Osteoblast (primary cell): ENCODE measurements around the gene BMPR1B. TPM values are rescaled to one million over a fixed set of nuclear protein-coding genes. Genes with fewer than 3 reads are reported as not detected.

Experiments
- DNase-seq: peaks from one replicate; pipeline ENCODE4 v3.0.0; 2011; ENCODE audit warnings: low spot score, mixed read lengths; ENCODE audit not compliant: insufficient read length; ENCODE audit errors: missing footprints
- H2AFZ ChIP-seq: 2 replicates; pipeline ENCODE4 v1.6.0; 2011; ENCODE audit warnings: mild to moderate bottlenecking, low read length
- H3K27ac ChIP-seq: 2 replicates; pipeline ENCODE4 v1.5.1; 2011; ENCODE audit warnings: mild to moderate bottlenecking, low read depth, low read length, moderate library complexity
- H3K27me3 ChIP-seq: 2 replicates; pipeline ENCODE4 v1.6.0; 2012; ENCODE audit warnings: mild to moderate bottlenecking, control low read depth, inconsistent platforms, low read length, moderate library complexity; ENCODE audit not compliant: insufficient read depth
- H3K36me3 ChIP-seq: 2 replicates; pipeline ENCODE4 v1.5.1; 2011; ENCODE audit warnings: mild to moderate bottlenecking, low read length, control low read depth, moderate library complexity; ENCODE audit not compliant: insufficient read depth
- H3K4me1 ChIP-seq: 2 replicates; pipeline ENCODE4 v1.5.1; 2011; ENCODE audit warnings: mild to moderate bottlenecking, low read length, control low read depth, moderate library complexity; ENCODE audit not compliant: insufficient read depth
- H3K4me2 ChIP-seq: 2 replicates; pipeline ENCODE4 v1.6.0; 2011; ENCODE audit warnings: mild to moderate bottlenecking, low read length; ENCODE audit not compliant: insufficient read depth
- H3K4me3 ChIP-seq: fragments of 200-600 bp; sonication (generic); 3 replicates; pipeline ENCODE4 v1.5.1; 2012; ENCODE audit warnings: mild to moderate bottlenecking, low read length, inconsistent platforms; ENCODE audit not compliant: insufficient read depth
- H3K79me2 ChIP-seq: 2 replicates; pipeline ENCODE4 v1.6.0; 2012; ENCODE audit warnings: mild to moderate bottlenecking, low read length, control low read depth, inconsistent platforms; ENCODE audit not compliant: insufficient read depth
- H3K9me3 ChIP-seq: 2 replicates; pipeline ENCODE4 v1.5.1; 2011; ENCODE audit warnings: low read depth, low read length, control low read depth
- H4K20me1 ChIP-seq: 2 replicates; pipeline ENCODE4 v1.6.0; 2012; ENCODE audit warnings: mild to moderate bottlenecking, low read length, control low read depth; ENCODE audit not compliant: insufficient read depth
- CTCF ChIP-seq: IDR thresholded peaks from 2 replicates; pipeline ENCODE4 v1.5.1; 2011; ENCODE audit warnings: mild to moderate bottlenecking, low read depth, low read length, moderate library complexity; ENCODE audit errors: extremely low read depth
- total RNA-seq: library from RNA; depleted of rRNA; stranded (reverse); fragments of >200 nt; gene quantifications from 2 replicates; pipeline ENCODE4 v1.2.3, GENCODE V29; 2012

BMPR1B gene
- total RNA-seq, 1 donor = 2.5 TPM

- Histone ChIP-seq H2AFZ (no peak overlapping the region), H3K4me2 (no peak overlapping the region), H4K20me1 (no peaks in the 10 kb centered on the region), H3K79me2 (no peaks in the 10 kb centered on the region), H3K4me1 (no peaks in the 10 kb centered on the region), H3K9me3 (no peaks in the 10 kb centered on the region), H3K4me3 (no peak overlapping the region), H3K36me3 (no peaks in the 10 kb centered on the region), H3K27me3 (no peaks in the 10 kb centered on the region), H3K27ac (no peak overlapping the region)
- DNase-seq = no peak
- no peak for TF ChIP-seq CTCF
Measured at GRCh38 chr4:94897023-94897422, 139.3 kb downstream of the BMPR1B start.

- no peak overlapping the region for H2AFZ ChIP-seq
- H3K4me1 ChIP-seq = no peaks in the 10 kb centered on the region
- no peak for DNase-seq
- H3K79me2 ChIP-seq = no peaks in the 10 kb centered on the region
- no peak overlapping the region for H3K27ac ChIP-seq
- H4K20me1 ChIP-seq = no peaks in the 10 kb centered on the region
- H3K36me3 ChIP-seq = no peaks in the 10 kb centered on the region
- no peak for TF ChIP-seq CTCF
- H3K9me3 ChIP-seq = no peaks in the 10 kb centered on the region
- no peak overlapping the region for H3K4me2 ChIP-seq
- H3K4me3 ChIP-seq = no peak overlapping the region
- no peaks in the 10 kb centered on the region for H3K27me3 ChIP-seq
Measured at GRCh38 chr4:94905511-94905910, 147.8 kb downstream of the BMPR1B start.

- Histone ChIP-seq H3K4me3 (no peak overlapping the region), H3K4me1 (no peaks in the 10 kb centered on the region), H3K27ac (no peak overlapping the region), H3K36me3 (no peaks in the 10 kb centered on the region), H3K79me2 (no peaks in the 10 kb centered on the region), H3K9me3 (no peaks in the 10 kb centered on the region), H3K27me3 (no peaks in the 10 kb centered on the region), H3K4me2 (no peak overlapping the region), H4K20me1 (no peaks in the 10 kb centered on the region), H2AFZ (no peak overlapping the region)
- no peak for TF ChIP-seq CTCF
- no peak for DNase-seq
Measured at GRCh38 chr4:94909645-94910044, 151.9 kb downstream of the BMPR1B start.

- Histone ChIP-seq H3K27me3 (no peaks in the 10 kb centered on the region), H3K4me1 (no peaks in the 10 kb centered on the region), H4K20me1 (no peaks in the 10 kb centered on the region), H2AFZ (no peak overlapping the region), H3K36me3 (no peaks in the 10 kb centered on the region), H3K27ac (no peak overlapping the region), H3K79me2 (no peaks in the 10 kb centered on the region), H3K4me3 (no peak overlapping the region), H3K9me3 (no peaks in the 10 kb centered on the region), H3K4me2 (no peak overlapping the region)
- TF ChIP-seq CTCF = no peak
- DNase-seq = no peak
Measured at GRCh38 chr4:94911106-94911505, 153.4 kb downstream of the BMPR1B start.
